Adrenal gland (tissue), 5 donors: Measurements from ENCODE around the gene CHD2.

Experiments used
- CTCF ChIP-seq, 6 experiments: fragments of 450-650 bp in 4 of 6; fragments of 200-600 bp in 2 of 6; sonication (generic) in 1 of 6; IDR thresholded peaks; 1 replicate in 5 of 6; 2 replicates in 1 of 6; pipeline versions ENCODE4 v1.5.1 to v1.8.0; 2016 to 2021; ENCODE audit warnings: antibody characterized with exemption in 6 of 6, mild to moderate bottlenecking in 2 of 6, moderate library complexity in 1 of 6
- POLR2A ChIP-seq, 2 donors: fragments of 450-650 bp; IDR thresholded peaks; one replicate each; pipeline ENCODE4 v1.6.1; 2017; ENCODE audit warnings: antibody characterized with exemption in 2 of 2, mild to moderate bottlenecking in 2 of 2, moderate library complexity in 1 of 2
- donor health status: DM: no; HTN: no; CAD: no.

DNA sequence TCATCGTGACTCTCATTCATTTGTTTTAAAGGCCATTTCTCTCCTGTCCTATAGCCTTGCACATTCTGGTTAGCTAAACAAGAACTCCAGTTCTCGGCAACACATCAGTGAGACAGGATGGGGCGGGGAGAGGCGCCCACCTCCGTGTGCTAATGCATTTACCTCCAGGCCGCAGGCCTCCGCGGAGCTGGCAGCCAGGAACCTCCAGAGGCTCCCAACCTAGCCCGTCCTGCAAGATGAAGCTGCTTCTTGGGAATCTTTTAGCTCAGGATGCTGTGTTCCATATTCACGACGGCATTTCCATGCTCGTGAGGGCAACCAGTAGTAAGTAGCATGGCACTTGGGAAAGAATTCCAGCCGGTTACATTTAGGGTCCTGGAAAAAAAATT is 141.0 kb downstream of the CHD2 start:
- no peak for TF ChIP-seq CTCF (IDR thresholded peaks at IDR 0.05)
- no peak for TF ChIP-seq POLR2A (IDR thresholded peaks at IDR 0.05)
